ENCODE data around the gene SPATA17.

DNA sequence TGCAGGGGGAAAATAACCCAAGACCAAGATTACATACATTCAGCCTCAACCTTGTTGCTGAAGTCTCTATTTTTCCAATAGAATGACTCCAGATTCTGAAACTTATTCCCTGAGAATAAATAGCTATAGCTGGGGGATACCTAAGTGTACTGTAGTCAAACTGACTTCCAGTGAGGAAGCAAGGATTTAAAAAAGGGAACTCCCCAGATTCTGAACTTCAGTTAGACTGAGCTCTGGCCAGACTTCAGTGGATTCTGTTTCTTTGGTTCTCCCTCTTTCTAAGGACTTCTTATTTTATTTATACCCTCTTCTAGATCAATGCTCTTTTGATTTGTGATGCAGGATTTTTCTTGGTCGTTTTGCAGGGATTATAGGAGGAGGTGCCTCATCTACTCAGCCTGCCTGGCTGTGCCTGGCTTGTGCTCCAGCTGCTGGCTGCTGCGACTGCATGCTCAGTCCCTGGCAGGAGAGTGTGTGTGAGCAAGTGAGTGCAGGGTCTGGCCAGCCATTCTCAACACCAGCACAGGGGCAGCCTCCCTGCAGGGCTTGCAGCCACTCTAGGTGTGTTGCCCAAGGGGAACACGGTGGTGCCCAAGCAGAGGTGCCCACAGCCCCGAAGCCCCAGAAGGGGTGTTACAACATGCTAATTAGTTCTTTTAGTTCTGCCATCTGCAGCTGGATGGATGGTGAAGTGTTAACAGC lies 43.0 kb downstream of the SPATA17 start:
- TF ChIP-seq, protein P1, sequence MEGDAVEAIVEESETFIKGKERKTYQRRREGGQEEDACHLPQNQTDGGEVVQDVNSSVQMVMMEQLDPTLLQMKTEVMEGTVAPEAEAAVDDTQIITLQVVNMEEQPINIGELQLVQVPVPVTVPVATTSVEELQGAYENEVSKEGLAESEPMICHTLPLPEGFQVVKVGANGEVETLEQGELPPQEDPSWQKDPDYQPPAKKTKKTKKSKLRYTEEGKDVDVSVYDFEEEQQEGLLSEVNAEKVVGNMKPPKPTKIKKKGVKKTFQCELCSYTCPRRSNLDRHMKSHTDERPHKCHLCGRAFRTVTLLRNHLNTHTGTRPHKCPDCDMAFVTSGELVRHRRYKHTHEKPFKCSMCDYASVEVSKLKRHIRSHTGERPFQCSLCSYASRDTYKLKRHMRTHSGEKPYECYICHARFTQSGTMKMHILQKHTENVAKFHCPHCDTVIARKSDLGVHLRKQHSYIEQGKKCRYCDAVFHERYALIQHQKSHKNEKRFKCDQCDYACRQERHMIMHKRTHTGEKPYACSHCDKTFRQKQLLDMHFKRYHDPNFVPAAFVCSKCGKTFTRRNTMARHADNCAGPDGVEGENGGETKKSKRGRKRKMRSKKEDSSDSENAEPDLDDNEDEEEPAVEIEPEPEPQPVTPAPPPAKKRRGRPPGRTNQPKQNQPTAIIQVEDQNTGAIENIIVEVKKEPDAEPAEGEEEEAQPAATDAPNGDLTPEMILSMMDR (IDR thresholded peaks at IDR 0.05): no peak
- TF ChIP-seq POLR2A (IDR thresholded peaks at IDR 0.05): no peak

Measured in right lobe of liver (tissue), 4 donors.